GM23338 (cell line): Measurements from ENCODE around the gene PAEP. TPM values are rescaled to one million over a fixed set of nuclear protein-coding genes. Genes with fewer than 3 reads are reported as not detected.

Experiments used
- ATAC-seq: fragments of 200-7000 bp; cut with Tn5 transposase; 3 replicates; pipeline ENCODE4 v1.9.1; 2020
- DNase-seq: peaks from one replicate; pipeline ENCODE4 v3.0.0-alpha.2; 2015; ENCODE audit warnings: low spot score
- H2AFZ ChIP-seq: fragments of 200-600 bp; sonication (generic); 2 replicates; pipeline ENCODE4 v1.8.0; 2016; ENCODE audit warnings: antibody characterized with exemption, mild to moderate bottlenecking, moderate library complexity
- H3F3A ChIP-seq: fragments of 200-600 bp; sonication (generic); replicated peaks from 2 replicates; pipeline ENCODE4 v1.8.0; 2017; ENCODE audit warnings: antibody characterized with exemption, mixed run types, low read depth
- H3K27ac ChIP-seq: fragments of 200-600 bp; sonication (generic); 2 replicates; pipeline ENCODE4 v1.6.1; 2016; ENCODE audit warnings: low read depth
- H3K27me3 ChIP-seq: fragments of 200-600 bp; sonication (generic); 2 replicates; pipeline ENCODE4 v1.8.0; 2016; ENCODE audit warnings: mild to moderate bottlenecking, mixed run types, moderate library complexity; ENCODE audit not compliant: insufficient read depth
- H3K36me3 ChIP-seq: fragments of 200-600 bp; sonication (generic); 2 replicates; pipeline ENCODE4 v1.8.0; 2016; ENCODE audit warnings: mild to moderate bottlenecking; ENCODE audit not compliant: insufficient read depth
- H3K4me1 ChIP-seq: fragments of 200-600 bp; sonication (generic); 2 replicates; pipeline ENCODE4 v1.8.0; 2016; ENCODE audit warnings: mild to moderate bottlenecking, moderate library complexity; ENCODE audit not compliant: insufficient read depth
- H3K4me2 ChIP-seq: fragments of 200-600 bp; sonication (generic); 2 replicates; pipeline ENCODE4 v1.7.1; 2017; ENCODE audit warnings: mixed run types
- H3K4me3 ChIP-seq: fragments of 200-600 bp; sonication (generic); 2 replicates; pipeline ENCODE4 v1.6.1; 2016; ENCODE audit warnings: mixed run types
- H3K79me2 ChIP-seq: fragments of 200-600 bp; sonication (generic); replicated peaks from 2 replicates; pipeline ENCODE4 v1.8.0; 2017; ENCODE audit warnings: mild to moderate bottlenecking; ENCODE audit not compliant: insufficient read depth
- H3K9me2 ChIP-seq: fragments of 200-600 bp; sonication (generic); 2 replicates; pipeline ENCODE4 v1.8.0; 2017; ENCODE audit not compliant: insufficient read depth
- H4K20me1 ChIP-seq: fragments of 200-600 bp; sonication (generic); replicated peaks from 2 replicates; pipeline ENCODE4 v1.8.0; 2017; ENCODE audit warnings: mild to moderate bottlenecking; ENCODE audit not compliant: insufficient read depth
- H3K27ac Mint-ChIP-seq: 2 replicates; pipeline ENCODE4 v1.8.0; 2020; ENCODE audit warnings: inconsistent platforms, mild to moderate bottlenecking, moderate library complexity, mixed read lengths
- H3K27me3 Mint-ChIP-seq: 3 replicates; pipeline ENCODE4 v1.8.0; 2022; ENCODE audit warnings: low read depth, mild to moderate bottlenecking, moderate library complexity, mixed read lengths, inconsistent platforms; ENCODE audit not compliant: insufficient read depth, poor library complexity
- H3K36me3 Mint-ChIP-seq: 3 replicates; pipeline ENCODE4 v1.8.0; 2021; ENCODE audit warnings: low read depth, mild to moderate bottlenecking, inconsistent platforms, moderate library complexity, mixed read lengths
- H3K4me1 Mint-ChIP-seq: 3 replicates; pipeline ENCODE4 v1.8.0; 2020; ENCODE audit warnings: mild to moderate bottlenecking, inconsistent platforms, mixed read lengths
- H3K4me3 Mint-ChIP-seq: 3 replicates; pipeline ENCODE4 v1.8.0; 2021; ENCODE audit warnings: moderate library complexity, mild to moderate bottlenecking, inconsistent platforms, mixed read lengths
- H3K9me3 Mint-ChIP-seq: 3 replicates; pipeline ENCODE4 v1.8.0; 2020; ENCODE audit warnings: moderate library complexity, mild to moderate bottlenecking, inconsistent platforms, mixed read lengths
- CREB1 ChIP-seq: fragments of 250-450 bp; sonication (Bioruptor Pico); IDR thresholded peaks from 2 replicates; pipeline ENCODE4 v1.5.0; 2020; ENCODE audit warnings: low read depth, mild to moderate bottlenecking, moderate library complexity
- CTCF ChIP-seq, 2 experiments: fragments of 200-600 bp in 1 of 2; sonication (generic) in 1 of 2; conservative IDR thresholded peaks; 2 replicates each; pipeline versions ENCODE4 v1.5.1 to v1.6.1; 2016 to 2017; ENCODE audit warnings: antibody characterized with exemption in 2 of 2, low read depth in 2 of 2, mild to moderate bottlenecking in 2 of 2, moderate library complexity in 1 of 2
- EZH2 ChIP-seq: fragments of 200-600 bp; sonication (generic); IDR thresholded peaks from one replicate; pipeline ENCODE4 v1.8.0; 2017; ENCODE audit warnings: antibody characterized with exemption, mild to moderate bottlenecking, low read depth; ENCODE audit not compliant: unreplicated experiment
- EZH2phosphoT487 ChIP-seq: fragments of 200-600 bp; sonication (generic); IDR thresholded peaks from one replicate; pipeline ENCODE4 v1.8.1; 2018; ENCODE audit warnings: antibody characterized with exemption; ENCODE audit not compliant: unreplicated experiment
- JUNB ChIP-seq: IDR thresholded peaks from one replicate; pipeline ENCODE4 v1.6.1; 2016; ENCODE audit warnings: antibody characterized with exemption; ENCODE audit not compliant: unreplicated experiment
- NANOG ChIP-seq: IDR thresholded peaks from 2 replicates; pipeline ENCODE4 v1.6.1; 2016; ENCODE audit warnings: antibody characterized with exemption, borderline replicate concordance
- POLR2AphosphoS5 ChIP-seq: IDR thresholded peaks from 2 replicates; pipeline ENCODE4 v1.6.1; 2016; ENCODE audit warnings: antibody characterized with exemption, low read depth
- REST ChIP-seq: IDR thresholded peaks from one replicate; pipeline ENCODE4 v1.6.1; 2018; ENCODE audit warnings: antibody characterized with exemption; ENCODE audit not compliant: unreplicated experiment
- STAT1 ChIP-seq: IDR thresholded peaks from one replicate; pipeline ENCODE4 v1.6.1; 2016; ENCODE audit warnings: antibody characterized with exemption; ENCODE audit not compliant: unreplicated experiment
- ZNF331 ChIP-seq: fragments of 250-450 bp; sonication (Bioruptor Pico); IDR thresholded peaks from 2 replicates; pipeline ENCODE4 v1.5.0; 2020; ENCODE audit warnings: low read depth, mild to moderate bottlenecking, moderate library complexity
- ZNF462 ChIP-seq: fragments of 250-450 bp; sonication (Bioruptor Pico); IDR thresholded peaks from 2 replicates; pipeline ENCODE4 v1.5.0; 2020; ENCODE audit warnings: mild to moderate bottlenecking, moderate library complexity
- polyA plus RNA-seq: library from polyadenylated mRNA; unstranded; fragments of >200 nt; fragmentation: Nextera tagmentation; extraction: Ambion mirVana; gene quantifications from 2 replicates; pipeline ENCODE4 v1.2.1, GENCODE V29; 2016
- total RNA-seq: library from RNA; depleted of rRNA; stranded (reverse); fragments of >200 nt; shearing (Covaris generic); gene quantifications from 2 replicates; pipeline ENCODE4 v1.2.3, GENCODE V29; 2014

Gene PAEP
- total and polyA plus RNA-seq, 2 experiments from 2014 or later = not detected

GRCh38 chr9:135592331-135592590, 30.7 kb downstream of the PAEP start (continued):
- TF ChIP-seq EZH2 = no peak
- no peak for TF ChIP-seq CTCF (conservative IDR thresholded peaks at IDR 0.05; ENCODE audit: low read depth in 2 of 2)
- TF ChIP-seq ZNF331 (CRISPR knock-in tag) = no peak
- TF ChIP-seq CREB1 (CRISPR knock-in tag) = no peak
- TF ChIP-seq POLR2AphosphoS5 = no peak
- no peak for TF ChIP-seq JUNB
- no peak for TF ChIP-seq REST

- Mint-ChIP-seq H3K4me3 (no peak overlapping the region), H3K36me3 (no peaks in the 10 kb centered on the region), H3K27me3 (peaks cover 4% of the 10 kb centered on the region), H3K9me3 (peaks cover 11% of the 10 kb centered on the region; the same call in 2 of the 3 replicates), H3K27ac (no peak overlapping the region), H3K4me1 (no peaks in the 10 kb centered on the region)
- no peak overlapping the region for H3K27ac ChIP-seq
- no peak overlapping the region for H2AFZ ChIP-seq
- H3K27me3 ChIP-seq = no peaks in the 10 kb centered on the region
- ATAC-seq = no peak
- H3K9me2 ChIP-seq = 0 out of 2 replicates have a peak, but pooled peaks cover 3% of the 10 kb centered on the region
- no peak overlapping the region for H3K4me2 ChIP-seq
- H3K36me3 ChIP-seq = no peaks in the 10 kb centered on the region
- DNase-seq = no peak
- H3K79me2 ChIP-seq = no peaks in the 10 kb centered on the region
- no peaks in the 10 kb centered on the region for H3F3A ChIP-seq
- H4K20me1 ChIP-seq = no peaks in the 10 kb centered on the region
- no peak overlapping the region for H3K4me3 ChIP-seq
- no peaks in the 10 kb centered on the region for H3K4me1 ChIP-seq
- TF ChIP-seq ZNF462 (CRISPR knock-in tag) (no peak), EZH2phosphoT487 (no peak), JUNB (no peak), REST (no peak), CREB1 (CRISPR knock-in tag) (no peak), STAT1 (no peak), NANOG (no peak)
Measured at GRCh38 chr9:135592625-135593024, 31.1 kb downstream of the PAEP start.
